K562 (cell line): ENCODE measurements around the gene TMEM266. TPM values are rescaled to one million over a fixed set of nuclear protein-coding genes. Genes with fewer than 3 reads are reported as not detected.

ENCODE experiments used
- ATAC-seq: fragments of 200-7000 bp; cut with Tn5 transposase; 3 replicates; pipeline ENCODE4 v1.9.1; 2020; ENCODE audit warnings: moderate library complexity
- BruUV-seq: library from RNA; stranded (reverse); fragments of 400-500 nt; replicated peaks from 2 replicates; lab custom pipeline; 2021; lab: Mats Ljungman, UMichigan
- CTCF ChIA-PET: fragments of 300-600 bp; formaldehyde crosslinking; extraction: SDS; loops from one replicate; lab custom pipeline; 2021; ENCODE audit warnings: low intra/inter-chr PET ratio; lab: Yijun Ruan, JAX
- POLR2A ChIA-PET: fragments of 300-600, 350-650 bp; sonication (Branson Sonifier 250); formaldehyde crosslinking; extraction: SDS; loops from one replicate; lab custom pipeline; 2021; ENCODE audit warnings: antibody characterized with exemption, inconsistent platforms; lab: Yijun Ruan, JAX
- DNase-seq, 4 experiments: peaks; one replicate each; pipeline versions ENCODE4 v3.0.0 to v3.0.0-alpha.2; 2011 to 2018; ENCODE audit warnings: low spot score in 3 of 4, mixed read lengths in 3 of 4; ENCODE audit errors: extremely low read depth in 1 of 4
- FAIRE-seq: peaks from 2 replicates; lab custom pipeline; 2011; peaks lifted over from hg19 to GRCh38; lab: Jason Lieb, UNC
- H2AFZ ChIP-seq: 2 replicates; pipeline ENCODE4 v1.6.0; 2011; ENCODE audit warnings: low read depth, low read length, control low read depth, inconsistent platforms
- H3K27ac ChIP-seq: fragments of 200-600 bp; 3 replicates; pipeline ENCODE4 v1.8.0; 2011; ENCODE audit warnings: low read depth, mild to moderate bottlenecking, control low read depth, inconsistent platforms, low read length, moderate library complexity, mixed read lengths; ENCODE audit errors: extremely low read depth
- H3K27me3 ChIP-seq, 2 experiments: fragments of 300-600 bp in 1 of 2; 2 replicates in 1 of 2; 3 replicates in 1 of 2; pipeline versions ENCODE4 v1.6.0 to v1.8.0; 2011; ENCODE audit warnings: inconsistent platforms in 2 of 2, low read length in 2 of 2, mild to moderate bottlenecking in 1 of 2, mixed read lengths in 1 of 2, moderate library complexity in 1 of 2; ENCODE audit not compliant: control insufficient read depth in 2 of 2, insufficient read depth in 2 of 2
- H3K36me3 ChIP-seq: fragments of 300-600 bp; 3 replicates; pipeline ENCODE4 v1.8.0; 2011; ENCODE audit warnings: mild to moderate bottlenecking, low read length, inconsistent platforms; ENCODE audit not compliant: control insufficient read depth, insufficient read depth
- H3K4me1 ChIP-seq, 2 experiments: fragments of 200-600 bp in 1 of 2; replicated peaks in 1 of 2; 2 replicates in 1 of 2; 3 replicates in 1 of 2; pipeline versions ENCODE4 v1.5.1 to v1.8.0; 2011; ENCODE audit warnings: inconsistent platforms in 2 of 2, low read length in 2 of 2, mild to moderate bottlenecking in 1 of 2, mixed read lengths in 1 of 2, moderate library complexity in 1 of 2; ENCODE audit not compliant: control insufficient read depth in 2 of 2, insufficient read depth in 2 of 2
- H3K4me2 ChIP-seq: 2 replicates; pipeline ENCODE4 v1.6.1; 2011; ENCODE audit warnings: low read length, control low read depth, inconsistent platforms, mixed read lengths; ENCODE audit not compliant: insufficient read depth
- H3K4me3 ChIP-seq: fragments of 200-600 bp; sonication (generic), shearing (Covaris generic); 2 replicates; pipeline ENCODE4 v1.5.1; 2016; ENCODE audit warnings: control low read depth, inconsistent platforms
- H3K79me2 ChIP-seq: fragments of 200-600 bp; 3 replicates; pipeline ENCODE4 v1.8.0; 2011; ENCODE audit warnings: low read length, inconsistent platforms; ENCODE audit not compliant: control insufficient read depth, insufficient read depth
- H3K9ac ChIP-seq, 2 experiments: 2 replicates each; pipeline versions ENCODE4 v1.6.0 to v1.6.1; 2011; ENCODE audit warnings: low read depth in 2 of 2, low read length in 2 of 2, control low read depth in 1 of 2, inconsistent platforms in 1 of 2, mild to moderate bottlenecking in 1 of 2, mixed read lengths in 1 of 2; ENCODE audit not compliant: insufficient read depth in 1 of 2
- H3K9me1 ChIP-seq: one replicate; pipeline ENCODE4 v1.6.0; 2011; ENCODE audit warnings: inconsistent platforms, mild to moderate bottlenecking, low read length, moderate library complexity; ENCODE audit not compliant: control insufficient read depth, insufficient read depth
- H3K9me3 ChIP-seq: replicated peaks from 2 replicates; pipeline ENCODE4 v1.5.1; 2011; ENCODE audit warnings: low read depth, low read length, inconsistent platforms; ENCODE audit not compliant: control insufficient read depth, insufficient read depth
- H4K20me1 ChIP-seq: replicated peaks from 2 replicates; pipeline ENCODE4 v1.6.1; 2011; ENCODE audit warnings: low read length, inconsistent platforms, mixed read lengths; ENCODE audit not compliant: control insufficient read depth, insufficient read depth
- ARID4B ChIP-seq: sonication (generic); formaldehyde crosslinking; IDR thresholded peaks from 2 replicates; pipeline ENCODE4 v1.8.0; 2022; ENCODE audit warnings: mild to moderate bottlenecking, missing genetic modification reagents
- CAMTA2 ChIP-seq: fragments of 250-450 bp; sonication (Bioruptor Pico); conservative IDR thresholded peaks from 2 replicates; pipeline ENCODE4 v1.5.1; 2022
- IRF2 ChIP-seq: sonication (generic); formaldehyde crosslinking; IDR thresholded peaks from 2 replicates; pipeline ENCODE4 v1.8.1; 2022; ENCODE audit warnings: mild to moderate bottlenecking, missing genetic modification reagents
- MAZ ChIP-seq, 2 experiments: fragments of 450-650 bp in 1 of 2; sonication (generic) in 1 of 2; formaldehyde crosslinking; IDR thresholded peaks in 1 of 2; conservative IDR thresholded peaks in 1 of 2; 2 replicates each; pipeline versions ENCODE4 v1.4.0 to v1.5.0; 2020; ENCODE audit warnings: mild to moderate bottlenecking in 1 of 2, missing genetic modification reagents in 1 of 2
- NBN ChIP-seq: fragments of 450-650 bp; IDR thresholded peaks from 2 replicates; pipeline ENCODE4 v1.6.1; 2016; ENCODE audit warnings: low read depth, mild to moderate bottlenecking
- PTTG1 ChIP-seq: fragments of 450-650 bp; IDR thresholded peaks from 2 replicates; pipeline ENCODE4 v1.6.1; 2016; ENCODE audit warnings: low read depth, mild to moderate bottlenecking, missing genetic modification characterization, missing compliant biosample characterization
- RBM25 ChIP-seq: fragments of 200-400 bp; formaldehyde crosslinking; IDR thresholded peaks from 2 replicates; pipeline ENCODE4 v1.6.1; 2018; ENCODE audit warnings: low read length, low read depth, moderate library complexity; ENCODE audit not compliant: severe bottlenecking
- ZBTB9 ChIP-seq: fragments of 450-650 bp; formaldehyde crosslinking; IDR thresholded peaks from 2 replicates; pipeline ENCODE4 v1.4.0; 2020; ENCODE audit warnings: mild to moderate bottlenecking, moderate library complexity
- ZNF407 ChIP-seq: fragments of 450-650 bp; IDR thresholded peaks from 2 replicates; pipeline ENCODE4 v1.6.1; 2016; ENCODE audit warnings: low read depth
- WGBS: fragments of 100-300 bp; shearing (Covaris generic); methylation state at CpG from one replicate; pipeline ENCODE4 v1.1.6; 2016; ENCODE audit warnings: low coverage, mixed read lengths; ENCODE audit not compliant: insufficient coverage; ENCODE audit errors: missing lambda C conversion rate; 5-methylcytosine and 5-hydroxymethylcytosine counted together
- in situ Hi-C: fragments of 300-500 bp; cut with MboI; formaldehyde crosslinking; loops from 4 replicates; pipeline ENCODE4 v1.15.0; 2018; ENCODE audit warnings: inconsistent platforms, mixed read lengths
- intact Hi-C: fragments of 100-400 bp; cut with micrococcal nuclease; formaldehyde crosslinking; loops from 2 replicates; pipeline ENCODE4 v1.14.2; 2022
- polyA plus RNA-seq, 8 experiments: library from polyadenylated mRNA; depleted of rRNA in 4 of 8; stranded (reverse) in 5 of 8; unstranded in 3 of 8; fragments of >200 nt; fragmentation: Nextera tagmentation in 2 of 8; fragmentation: Illumina TruSeq in 1 of 8; extraction: Ambion mirVana in 2 of 8; extraction: Trizol in 1 of 8; gene quantifications; 2 replicates each; pipeline versions ENCODE4 v1.2.1 to v1.2.3, GENCODE V29; 2011 to 2014; ENCODE audit warnings: inconsistent platforms in 1 of 8, missing spikeins in 1 of 8
- total RNA-seq, 7 experiments: library from RNA; depleted of rRNA in 6 of 7; stranded (reverse); fragments of >200 nt in 6 of 7; fragmentation: Illumina TruSeq in 2 of 7; extraction: Trizol in 2 of 7; gene quantifications; 2 replicates each; pipeline versions ENCODE4 v1.2.1 to v1.2.3, GENCODE V29; 2011 to 2021; ENCODE audit warnings: low replicate concordance in 1 of 7

The TMEM266 gene
- total and polyA plus RNA-seq, 9 of the 15 experiments (the other 6 are each of a cell fraction or from before 2014, with no cell fraction given) = not detected

- Histone ChIP-seq H3K79me2 (no peaks in the 10 kb centered on the region), H4K20me1 (no peaks in the 10 kb centered on the region), H3K36me3 (peaks cover 68% of the 10 kb centered on the region), H3K27ac (no peak overlapping the region), H3K9me1 (no peaks in the 10 kb centered on the region), H2AFZ (no peak overlapping the region), H3K9me3 (no peaks in the 10 kb centered on the region), H3K27me3 (no peaks in the 10 kb centered on the region), H3K4me2 (no peak overlapping the region), H3K9ac (no peak overlapping the region), H3K4me1 (no peaks in the 10 kb centered on the region), H3K4me3 (no peak overlapping the region)
- ChIA-PET CTCF (no interaction called here), POLR2A (interaction anchor here (1.0 to 1.7 kb wide), 3 partner anchors 9 to 17 kb away, joined by 3 to 9 read pairs (median 3); no protein-coding TSS in a partner anchor)
- intact Hi-C loops = no loop called here
- DNase-seq (no peak), FAIRE-seq (no peak), ATAC-seq (no peak)
- 91% methylated on average over 2 of the region's 2 CpGs for WGBS
- no TSS peak for BruUV-seq
- in situ Hi-C loops = no loop called here
- TF ChIP-seq ZBTB9 (CRISPR knock-in tag) (no peak), PTTG1 (tag) (no peak), MAZ (CRISPR knock-in tag; conservative IDR thresholded peaks at IDR 0.05 in 1 of 2, IDR thresholded peaks at IDR 0.05 in 1 of 2) (no peak), ARID4B (CRISPR knock-in tag) (no peak), CAMTA2 (CRISPR knock-in tag) (no peak), RBM25 (no peak), IRF2 (CRISPR knock-in tag) (no peak), NBN (no peak), ZNF407 (no peak)
Observed at GRCh38 chr15:76223521-76223920, 163.7 kb downstream of the TMEM266 start.
